Measurements from ENCODE around the gene APBA2.

APBA2 gene

DNA sequence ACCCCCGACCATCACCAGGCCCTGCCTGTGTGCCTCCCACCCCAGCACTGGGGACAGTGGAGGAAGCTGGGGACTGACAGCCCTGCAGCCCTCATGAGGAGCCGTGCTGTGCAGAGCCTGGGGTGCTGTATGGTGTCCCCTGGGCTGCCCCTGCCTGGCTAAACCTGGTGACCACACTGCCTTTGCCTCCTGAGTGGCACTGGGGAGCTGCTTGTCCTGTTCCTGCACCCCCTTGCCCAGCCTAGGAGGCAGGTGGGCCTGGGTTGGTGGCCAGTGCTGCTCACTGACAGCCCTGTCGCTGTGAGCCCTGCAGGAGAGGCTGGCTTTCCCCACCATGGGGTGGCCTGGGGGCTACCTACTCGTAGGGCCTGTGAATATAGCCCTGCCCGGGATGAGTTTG is 224.4 kb downstream of the APBA2 start:
- DNase-seq: no peak

- no peak for DNase-seq
These were observed 225.0 kb downstream of the APBA2 start for GRCh38 chr15:29110733-29111132.

DNA sequence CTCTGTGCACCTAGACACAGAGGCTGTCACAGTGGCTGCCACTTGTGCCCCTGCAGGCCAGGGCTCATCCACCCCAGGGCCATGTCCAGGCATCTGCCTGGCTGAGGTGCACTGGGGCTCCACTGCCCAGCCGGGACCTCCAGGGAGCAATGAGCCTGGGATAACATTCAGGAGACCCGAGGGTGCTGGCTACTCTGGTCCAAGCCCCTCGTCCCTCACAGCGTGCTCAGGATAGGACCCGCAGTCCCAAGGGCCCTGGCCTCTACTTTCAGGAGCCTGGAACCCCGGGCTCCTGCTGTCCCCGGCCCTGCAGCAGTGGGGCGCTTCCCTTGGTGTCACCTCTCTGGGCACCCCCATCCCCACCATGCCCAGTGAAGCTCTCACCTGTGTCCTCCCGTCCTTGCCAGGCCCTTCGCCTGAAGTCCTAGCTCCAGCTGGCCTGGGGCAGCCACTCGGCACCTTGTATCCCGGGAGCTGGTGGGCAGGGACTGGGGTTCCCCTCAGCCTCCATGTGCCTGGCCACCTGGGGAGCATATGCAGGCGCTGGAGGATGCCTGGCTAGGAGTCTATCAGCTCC is 226.0 kb downstream of the APBA2 start:
- no peak for DNase-seq

- no peak for DNase-seq
These were observed 227.8 kb downstream of the APBA2 start for GRCh38 chr15:29113336-29114220.

DNA sequence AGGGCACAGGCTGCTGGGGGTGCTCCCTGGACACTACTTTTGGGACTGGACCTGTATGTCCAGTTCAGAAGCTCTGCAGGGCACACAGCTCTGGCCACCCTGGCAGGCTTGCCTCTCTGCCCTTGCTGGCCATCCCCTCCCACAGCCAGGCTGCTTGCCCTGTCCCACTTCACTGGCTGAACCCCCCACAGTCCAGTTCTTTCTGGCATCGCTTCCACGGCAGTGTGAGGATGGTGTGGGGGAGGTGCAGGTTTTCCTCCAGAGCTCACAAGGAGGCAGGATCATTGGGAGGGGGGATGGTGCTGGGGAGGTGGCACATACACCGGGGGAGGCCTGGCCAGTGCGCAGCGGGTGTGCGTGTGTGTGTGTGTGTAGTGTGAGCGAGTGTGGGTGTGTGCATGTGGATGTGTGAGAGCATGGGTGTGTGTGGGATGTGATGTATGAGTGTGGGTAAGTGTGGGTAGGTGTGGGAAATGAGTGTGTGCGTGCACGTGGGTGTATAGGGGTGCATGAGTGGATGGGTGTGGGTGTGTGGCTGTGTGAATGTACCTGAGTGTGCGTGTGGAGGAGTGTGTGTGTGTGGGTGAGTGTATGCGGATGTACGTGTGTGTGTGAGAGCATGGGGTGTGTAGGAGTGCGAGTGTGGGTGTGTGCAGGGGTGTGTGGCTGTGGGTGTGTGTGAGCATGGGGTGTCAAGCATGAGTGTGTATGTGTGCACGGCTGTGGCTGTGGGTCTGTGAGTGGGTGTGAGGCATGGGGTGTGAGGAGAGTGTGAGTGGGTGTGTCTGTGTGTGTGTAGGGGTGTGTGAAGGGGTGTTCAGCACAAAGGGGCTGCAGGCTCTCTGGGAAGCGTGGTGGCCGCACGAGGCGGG is 228.7 kb downstream of the APBA2 start:
- no peak for DNase-seq

GRCh38 chr15:29115093-29115991 is 229.6 kb downstream of the APBA2 start:
- no peak for DNase-seq

DNA sequence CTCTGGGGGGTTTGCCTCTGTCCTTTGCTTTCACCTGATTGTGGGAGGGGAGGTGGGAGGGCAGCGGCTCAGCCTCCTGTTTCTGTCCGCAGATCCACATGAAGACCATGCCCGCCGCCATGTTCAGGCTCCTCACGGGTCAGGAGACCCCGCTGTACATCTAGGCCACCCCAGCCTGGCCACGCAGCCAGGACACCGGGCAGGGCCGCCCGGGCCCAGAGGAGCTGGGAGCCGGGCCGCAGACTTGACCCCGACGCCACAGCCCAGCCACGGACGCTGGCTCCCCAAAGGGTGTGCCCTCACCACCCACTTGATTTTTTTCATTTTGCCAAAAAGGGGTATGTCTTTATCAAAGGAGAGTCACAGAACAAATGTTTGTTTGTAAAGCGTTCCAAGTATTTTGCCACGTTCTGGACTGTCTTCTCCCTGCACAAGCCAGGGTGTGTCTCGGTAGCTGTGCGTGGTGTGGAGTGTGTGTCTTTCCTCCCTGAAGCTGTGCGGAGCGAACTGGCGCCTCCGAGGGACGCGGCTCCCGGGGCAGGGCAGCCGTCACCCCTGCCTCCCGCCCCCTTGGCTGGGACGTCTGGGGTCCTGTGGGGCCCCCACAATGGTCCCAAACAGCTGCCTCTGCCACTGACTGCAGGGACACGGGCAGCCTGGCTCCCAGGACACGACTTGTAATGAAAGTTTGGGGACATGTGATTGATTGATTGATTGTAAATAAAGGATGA is 231.4 kb downstream of the APBA2 start:
- no peak for DNase-seq

DNA sequence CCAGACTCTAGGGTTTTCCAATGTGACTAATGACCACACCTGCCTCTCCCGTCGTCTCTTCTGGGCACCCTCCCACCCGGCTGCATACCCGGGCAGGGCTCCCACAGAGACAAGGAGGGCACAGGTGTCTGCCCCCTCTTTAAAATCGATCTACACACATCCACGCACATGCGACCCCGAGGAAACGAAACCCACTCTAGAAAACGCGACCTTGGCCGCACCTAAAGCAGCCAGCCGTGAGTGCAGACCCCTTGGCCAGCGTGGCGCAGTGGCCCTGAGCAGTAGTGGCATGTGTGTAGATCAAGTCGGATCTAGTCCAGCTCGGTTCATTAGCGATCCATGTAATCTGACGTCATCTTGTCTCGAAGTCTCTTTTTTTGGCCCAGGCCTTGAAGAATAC is 232.0 kb downstream of the APBA2 start:
- DNase-seq: no peak

- DNase-seq: no peak
These were observed 234.1 kb downstream of the APBA2 start for GRCh38 chr15:29119847-29120246.

DNA sequence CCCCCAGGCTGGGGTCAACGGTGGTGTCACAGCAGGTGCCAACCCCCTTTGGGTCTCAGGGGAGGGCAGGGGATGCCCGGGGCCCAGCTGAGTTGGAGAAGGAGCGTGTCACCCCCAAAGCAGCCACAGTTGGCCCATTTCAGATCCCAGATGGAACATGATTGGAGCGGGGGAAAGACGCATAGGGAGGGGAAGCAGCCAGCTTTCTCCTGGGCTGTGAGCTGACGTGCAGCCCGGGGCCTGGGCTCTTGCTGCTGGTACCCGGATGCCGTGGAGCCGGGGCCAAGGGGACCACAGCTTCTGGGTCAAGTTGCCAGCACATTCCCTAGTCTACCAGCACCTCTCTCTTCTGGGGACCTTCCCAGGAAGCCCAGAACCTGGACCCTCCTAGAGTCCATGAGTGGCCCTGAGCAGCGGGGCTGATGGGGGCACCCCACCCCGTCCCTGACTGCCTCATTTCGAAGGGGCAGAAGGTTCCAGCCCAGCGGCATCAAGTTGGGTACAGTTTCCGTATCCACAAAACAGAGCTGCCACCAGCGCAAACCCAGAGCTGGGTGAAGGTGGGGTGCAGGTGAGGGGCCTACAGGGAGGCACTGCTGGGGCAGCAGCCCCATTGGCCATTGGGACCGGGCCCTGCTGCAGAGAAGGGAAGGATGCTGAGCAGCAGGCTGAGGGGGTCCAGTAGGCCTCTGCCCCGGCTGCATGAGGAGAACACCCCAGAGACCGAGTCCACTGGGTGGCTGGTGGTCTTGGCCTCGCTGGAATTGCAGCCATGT is 235.0 kb downstream of the APBA2 start:
- no peak for DNase-seq

DNA sequence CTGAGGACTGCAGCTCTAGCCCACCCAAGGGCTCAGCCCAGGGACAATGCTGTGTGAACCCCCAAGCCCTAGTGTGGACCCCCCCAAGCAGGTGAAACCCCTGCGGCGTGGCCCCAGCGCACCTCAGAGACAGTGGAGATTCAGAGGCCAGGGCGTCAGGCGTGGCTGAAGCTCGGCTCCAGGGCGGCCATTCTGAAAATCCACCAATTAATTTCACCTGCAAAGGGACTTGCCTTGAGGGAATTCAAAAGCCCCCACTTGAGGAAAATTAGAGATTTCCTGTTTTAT is 235.5 kb downstream of the APBA2 start:
- no peak for DNase-seq

GRCh38 chr15:29121907-29122306 is 236.1 kb downstream of the APBA2 start:
- no peak for DNase-seq

DNA sequence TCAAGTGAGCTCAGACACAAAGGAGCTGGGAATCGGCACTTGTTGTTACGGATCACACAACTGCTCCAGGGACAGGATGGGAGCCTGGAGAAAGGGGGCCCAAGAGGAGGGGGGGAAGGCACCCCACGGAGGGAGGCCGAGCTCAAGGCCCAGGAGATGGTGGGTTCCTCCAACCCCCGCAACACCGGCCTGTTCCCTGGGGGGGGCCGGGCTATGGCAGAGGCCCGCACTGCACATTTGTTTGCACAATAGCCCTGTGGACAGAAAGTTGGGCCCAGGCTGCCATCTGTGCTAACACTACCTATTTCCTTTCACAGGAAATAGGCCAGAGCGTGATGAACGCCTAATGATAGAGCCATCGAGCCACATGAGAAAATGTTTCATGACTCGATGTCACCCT is 236.7 kb downstream of the APBA2 start:
- no peak for DNase-seq

DNA sequence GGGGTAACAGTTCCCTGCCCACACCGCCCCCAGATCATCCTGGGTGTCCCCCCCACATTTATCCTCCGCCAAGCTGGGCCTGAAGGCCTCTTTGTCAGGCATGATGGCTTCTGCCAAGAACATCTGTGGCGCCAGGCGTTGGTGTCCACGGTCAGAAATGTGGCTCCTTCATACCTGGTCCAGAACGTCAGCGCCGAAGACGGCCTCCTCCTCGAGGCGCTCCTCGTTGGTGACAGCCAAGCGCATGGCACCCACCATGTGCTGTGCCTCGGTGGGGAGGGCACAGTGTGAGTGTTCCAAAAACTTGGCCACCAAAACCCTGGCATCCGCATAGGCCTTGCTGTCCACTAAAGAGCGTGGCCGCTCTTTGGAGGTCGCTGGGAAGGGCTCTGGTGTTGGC is 237.4 kb downstream of the APBA2 start:
- DNase-seq: no peak

- no peak for DNase-seq
These were observed 238.2 kb downstream of the APBA2 start for GRCh38 chr15:29123991-29124390.

- DNase-seq: no peak
These were observed 239.0 kb downstream of the APBA2 start for GRCh38 chr15:29124581-29125381.

DNA sequence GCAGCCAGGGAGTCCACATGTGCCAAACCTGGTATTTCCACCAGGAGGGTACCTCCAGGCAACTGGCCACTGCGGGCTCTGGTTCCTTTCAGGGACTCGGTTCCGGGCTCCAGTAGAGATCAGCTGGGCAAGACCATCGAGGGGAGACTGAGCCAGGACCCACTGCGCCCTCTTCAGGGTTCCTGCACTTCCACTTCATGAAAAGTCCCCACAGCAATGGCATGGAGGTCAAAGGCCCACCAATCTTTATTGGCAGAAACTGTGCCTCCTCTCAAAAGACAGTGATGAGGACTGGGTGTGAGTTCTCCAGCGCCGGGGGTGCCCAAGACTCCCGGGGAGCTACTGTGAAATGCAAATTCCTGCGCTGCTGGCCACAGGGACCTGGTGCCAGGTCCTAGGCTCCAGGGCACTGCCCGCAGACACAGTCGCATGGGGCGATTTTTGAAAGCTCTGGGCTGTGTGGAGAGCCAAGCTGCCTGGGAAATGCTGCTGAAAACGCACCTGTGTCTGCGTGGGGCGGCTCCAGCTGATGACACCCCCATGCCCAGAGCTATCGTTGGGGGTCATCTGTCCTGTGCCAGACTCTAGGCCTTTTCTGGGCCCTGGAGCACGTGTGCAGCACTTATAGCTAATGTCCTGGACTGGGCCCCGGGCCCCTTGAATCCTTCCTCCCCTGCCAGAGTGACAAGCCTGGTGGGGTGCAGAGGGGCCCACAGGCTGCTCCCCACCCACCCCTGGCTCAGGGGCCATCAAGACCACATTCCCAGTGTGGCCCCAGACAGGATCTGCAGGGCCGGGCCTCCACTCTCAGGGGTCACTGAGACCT is 239.8 kb downstream of the APBA2 start:
- no peak for DNase-seq

GRCh38 chr15:29126208-29126536 is 240.4 kb downstream of the APBA2 start:
- DNase-seq: no peak

DNA sequence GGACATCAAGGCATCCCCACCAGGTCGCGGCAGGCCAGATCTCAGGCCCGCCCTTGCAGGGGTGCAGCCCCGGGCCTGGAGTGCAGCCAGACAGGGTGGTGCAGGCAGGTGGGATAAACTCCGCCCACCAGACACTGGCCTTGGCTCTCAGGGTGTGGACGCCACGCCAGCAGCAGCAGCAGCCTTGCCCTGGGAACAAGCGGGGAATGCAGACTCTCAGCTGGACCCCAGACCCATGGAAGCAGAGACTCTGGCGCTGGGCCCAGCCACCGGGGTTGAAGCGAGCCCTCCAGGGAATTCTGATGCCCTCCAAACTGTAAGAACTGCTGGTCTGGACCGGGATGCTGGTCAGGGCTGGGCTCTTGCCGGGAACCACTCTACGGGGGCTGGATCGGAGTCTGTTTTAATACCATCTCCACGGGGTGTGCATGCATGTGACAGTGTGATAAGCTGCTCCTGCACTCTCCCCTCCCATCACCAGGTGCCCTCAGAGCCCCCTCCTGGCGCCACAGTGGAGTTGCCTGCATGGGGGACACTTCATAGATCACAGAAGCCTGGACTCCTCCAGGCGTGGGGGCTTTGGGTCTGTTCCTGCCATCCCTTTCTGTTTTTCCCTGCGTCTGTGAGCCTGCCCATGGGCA is 241.2 kb downstream of the APBA2 start:
- DNase-seq: no peak
